Omental fat pad (tissue), 4 donors: ENCODE results near the gene SLC4A4. TPM values are rescaled to one million over a fixed set of nuclear protein-coding genes. Genes with fewer than 3 reads are reported as not detected.
A peak's percentile ranks its signal among the peaks of the same experiment; 100 is the strongest.

Experiments used
- ATAC-seq: fragments of 150-250 bp; one replicate; pipeline ENCODE4 v1.9.1; 2016; ENCODE audit warnings: mild to moderate bottlenecking, moderate library complexity; ENCODE audit not compliant: low FRiP score
- DNase-seq: peaks from one replicate; pipeline ENCODE4 v3.0.0-alpha.2; 2019; ENCODE audit warnings: low spot score
- CTCF ChIP-seq, 3 donors: fragments of 450-650 bp; IDR thresholded peaks; one replicate each; pipeline ENCODE4 v1.5.1; 2016 to 2017; ENCODE audit warnings: antibody characterized with exemption in 3 of 3, mild to moderate bottlenecking in 3 of 3, moderate library complexity in 2 of 3
- total RNA-seq, 4 donors: library from RNA; depleted of rRNA; stranded (reverse); fragments of >200 nt; gene quantifications; one replicate each; pipeline ENCODE4 v1.1.0, GENCODE V29; 2016

Gene SLC4A4
- total RNA-seq: 10 to 100 TPM in 2 of 4 donors, 1 to 10 TPM in 2; 8.4 to 45.6 (median 10.2) TPM

GRCh38 chr4:71338846-71339593 is at the start of gene SLC4A4:
Gene SLC4A4, plus strand, starts transcription at chr4:71339020.
- DNase-seq (no peak), ATAC-seq (peak; percentile 9)
- TF ChIP-seq CTCF (IDR thresholded peaks at IDR 0.05): no peak

GRCh38 chr4:71290074-71290473 is 48.7 kb upstream of the SLC4A4 start:
- ATAC-seq: peak; percentile 75
- no peak for TF ChIP-seq CTCF (IDR thresholded peaks at IDR 0.05)
- DNase-seq: no peak

GRCh38 chr4:71290476-71290875 is 48.3 kb upstream of the SLC4A4 start:
- DNase-seq: no peak
- ATAC-seq: no peak
- TF ChIP-seq CTCF (IDR thresholded peaks at IDR 0.05): no peak

GRCh38 chr4:71292228-71292627 is 46.6 kb upstream of the SLC4A4 start:
- DNase-seq: no peak
- ATAC-seq: no peak
- no peak for TF ChIP-seq CTCF (IDR thresholded peaks at IDR 0.05)

- DNase-seq: no peak
- TF ChIP-seq CTCF (IDR thresholded peaks at IDR 0.05): no peak
- no peak for ATAC-seq
Observed at GRCh38 chr4:71293705-71294104, 45.1 kb upstream of the SLC4A4 start.

- no peak for ATAC-seq
- no peak for TF ChIP-seq CTCF (IDR thresholded peaks at IDR 0.05)
Observed at GRCh38 chr4:71294301-71294700, 44.5 kb upstream of the SLC4A4 start.

GRCh38 chr4:71296945-71297344 is 41.9 kb upstream of the SLC4A4 start:
- DNase-seq: no peak
- no peak for ATAC-seq
- no peak for TF ChIP-seq CTCF (IDR thresholded peaks at IDR 0.05)

More at GRCh38 chr4:71294301-71294700, 44.5 kb upstream of the SLC4A4 start:
- DNase-seq: no peak
